Motor neuron (in vitro differentiated cells): ENCODE data around the gene SCD5. TPM values are rescaled to one million over a fixed set of nuclear protein-coding genes. Genes with fewer than 3 reads are reported as not detected.

Experiments used
- ATAC-seq, 8 experiments: fragments of 200-7000 bp; cut with Tn5 transposase; replicated peaks in 6 of 8; 2 replicates each; pipeline ENCODE4 v1.8.0; 2021; ENCODE audit warnings: mild to moderate bottlenecking in 8 of 8, moderate library complexity in 8 of 8
- H3K27ac ChIP-seq, 2 donors: fragments of 250-450 bp; sonication (Bioruptor Pico); 2 replicates each; pipeline ENCODE4 v1.9.0; 2021; ENCODE audit warnings: antibody characterized with exemption in 2 of 2, mild to moderate bottlenecking in 2 of 2, moderate library complexity in 1 of 2
- H3K4me1 ChIP-seq, 2 donors: fragments of 250-450 bp; sonication (Bioruptor Pico); replicated peaks in 1 of 2; 2 replicates each; pipeline ENCODE4 v1.6.1; 2021; ENCODE audit warnings: antibody characterized with exemption in 2 of 2, mild to moderate bottlenecking in 2 of 2, moderate library complexity in 1 of 2
- H3K4me3 ChIP-seq, 5 donors: fragments of 250-450 bp; sonication (Bioruptor Pico); 2 replicates each; pipeline ENCODE4 v1.9.0; 2021; ENCODE audit warnings: antibody characterized with exemption in 5 of 5, mild to moderate bottlenecking in 5 of 5, moderate library complexity in 4 of 5
- WGBS, 10 experiments: fragments of 450-650 bp; shearing (Covaris generic); methylation state at CpG; one replicate each; pipeline ENCODE4 v1.0.0; 2022; 5-methylcytosine and 5-hydroxymethylcytosine counted together
- in situ Hi-C, 9 experiments: fragments of 400-800 bp; cut with MboI; loops; one replicate each; pipeline ENCODE4 v1.15.0; 2021; ENCODE audit warnings: low sequenced_read_pairs in 9 of 9, low pct_unique_long_range_greater_than_20kb in 2 of 9; ENCODE audit not compliant: unreplicated experiment in 9 of 9
- total RNA-seq, 8 experiments: library from RNA; unstranded; fragments of 300-600 nt; gene quantifications; 2 replicates each; pipeline versions ENCODE4 v1.2.3 to v1.2.4, GENCODE V29; 2022

The SCD5 gene
- total RNA-seq, 8 experiments from 2014 or later = 1.4 to 127 (median 53.0) TPM

- 20% methylated on average over 1 of the region's 1 CpG; no CpG with 5 or more reads in 9 of the 10 experiments for WGBS, 10 experiments
- Histone ChIP-seq H3K27ac (no peak overlapping the region), H3K4me3 (no peak overlapping the region), H3K4me1 (peaks cover 0 to 4% of the 10 kb centered on the region in 2 donors)
- no peak for ATAC-seq
- in situ Hi-C loops = no loop called here
These were observed 116.8 kb downstream of the SCD5 start for GRCh38 chr4:82681754-82682153.

- WGBS, 10 experiments = 33 to 100% (median 83%) methylated on average over 1 to 9 of the region's 9 CpGs; no CpG with 5 or more reads in 4 of the 10 experiments
- H3K27ac ChIP-seq = no peak overlapping the region
- H3K4me1 ChIP-seq = peaks cover 0 to 4% of the 10 kb centered on the region in 2 donors
- in situ Hi-C loops = no loop called here
- no peak overlapping the region for H3K4me3 ChIP-seq
- no peak for ATAC-seq
These were observed 117.8 kb downstream of the SCD5 start for GRCh38 chr4:82680834-82681233.

GRCh38 chr4:82679531-82679930 is 119.1 kb downstream of the SCD5 start:
- no peak for ATAC-seq
- in situ Hi-C loops = no loop called here
- WGBS, 10 experiments = 57 to 83% (median 80%) methylated on average over 1 of the region's 1 CpG; no CpG with 5 or more reads in 7 of the 10 experiments
- Histone ChIP-seq H3K4me1 (peaks cover 0 to 4% of the 10 kb centered on the region in 2 donors), H3K27ac (no peak overlapping the region), H3K4me3 (no peak overlapping the region)

GRCh38 chr4:82678051-82678450 is 120.5 kb downstream of the SCD5 start:
- WGBS, 10 experiments = 14 to 100% (median 59%) methylated on average over 1 to 4 of the region's 4 CpGs; no CpG with 5 or more reads in 1 of the 10 experiments
- in situ Hi-C loops = no loop called here

GRCh38 chr4:82677327-82677726 is 121.3 kb downstream of the SCD5 start:
- WGBS, 10 experiments = 67 to 100% (median 92%) methylated on average over 1 to 5 of the region's 5 CpGs; no CpG with 5 or more reads in 4 of the 10 experiments
- no peak for ATAC-seq
- in situ Hi-C loops = no loop called here
- H3K4me3 ChIP-seq = no peak overlapping the region
- no peak overlapping the region for H3K27ac ChIP-seq
- peaks cover 0 to 4% of the 10 kb centered on the region in 2 donors for H3K4me1 ChIP-seq

More at GRCh38 chr4:82678051-82678450, 120.5 kb downstream of the SCD5 start:
- H3K4me1 ChIP-seq = peaks cover 0 to 4% of the 10 kb centered on the region in 2 donors
- no peak overlapping the region for H3K4me3 ChIP-seq
- H3K27ac ChIP-seq = no peak overlapping the region
- ATAC-seq = no peak

GRCh38 chr4:82667761-82668480 is 130.7 kb downstream of the SCD5 start:
- Histone ChIP-seq H3K4me1 (peaks cover 7 to 15% of the 10 kb centered on the region in 2 donors), H3K4me3 (no peak overlapping the region), H3K27ac (no peak overlapping the region)
- peak in 3 of 8 experiments; percentile 16 to 73 (median 19) for ATAC-seq
- 0 to 100% (median 23%) methylated on average over 1 to 2 of the region's 2 CpGs; no CpG with 5 or more reads in 3 of the 10 experiments for WGBS, 10 experiments
- in situ Hi-C loops = no loop called here

GRCh38 chr4:82666970-82667665 is 131.5 kb downstream of the SCD5 start:
- peaks cover 9 to 15% of the 10 kb centered on the region in 2 donors for H3K4me1 ChIP-seq
- WGBS, 10 experiments = 73 to 100% (median 91%) methylated on average over 1 to 5 of the region's 5 CpGs
- no peak overlapping the region for H3K4me3 ChIP-seq
- no peak overlapping the region for H3K27ac ChIP-seq
- ATAC-seq = no peak
- in situ Hi-C loops = no loop called here

- WGBS, 10 experiments = 40 to 88% (median 73%) methylated on average over 1 to 6 of the region's 6 CpGs
- in situ Hi-C loops = no loop called here
These were observed 137.2 kb downstream of the SCD5 start for GRCh38 chr4:82661181-82661992.

GRCh38 chr4:82652062-82652461 is 146.5 kb downstream of the SCD5 start:
- 25 to 100% (median 69%) methylated on average over 1 to 4 of the region's 4 CpGs for WGBS, 10 experiments
- no peak overlapping the region for H3K4me3 ChIP-seq
- no peak overlapping the region for H3K27ac ChIP-seq
- ATAC-seq = peak in 2 of 8 experiments; percentile 26 to 67
- in situ Hi-C loops = no loop called here
- no peaks in the 10 kb centered on the region for H3K4me1 ChIP-seq

More at GRCh38 chr4:82661181-82661992, 137.2 kb downstream of the SCD5 start:
- Histone ChIP-seq H3K27ac (peak overlapping the region; percentile 52 to 62), H3K4me3 (peak overlapping the region in 1 of 5 donors; percentile 1), H3K4me1 (peaks cover 12 to 26% of the 10 kb centered on the region in 2 donors)
- peak in 5 of 8 experiments; percentile 72 to 83 (median 77) for ATAC-seq

GRCh38 chr4:82650868-82651267 is 147.7 kb downstream of the SCD5 start:
- ATAC-seq = no peak
- H3K4me3 ChIP-seq = no peak overlapping the region
- in situ Hi-C loops = no loop called here
- H3K4me1 ChIP-seq = peaks cover 6 to 9% of the 10 kb centered on the region in 2 donors
- no peak overlapping the region for H3K27ac ChIP-seq

GRCh38 chr4:82648356-82648755 is 150.2 kb downstream of the SCD5 start:
- in situ Hi-C loops = no loop called here
- peaks cover 18 to 23% of the 10 kb centered on the region in 2 donors for H3K4me1 ChIP-seq
- ATAC-seq = no peak
- H3K27ac ChIP-seq = no peak overlapping the region
- 42 to 88% (median 44%) methylated on average over 1 to 2 of the region's 3 CpGs; no CpG with 5 or more reads in 7 of the 10 experiments for WGBS, 10 experiments
- no peak overlapping the region for H3K4me3 ChIP-seq

GRCh38 chr4:82645936-82646565 is 152.5 kb downstream of the SCD5 start:
- Histone ChIP-seq H3K4me1 (peaks cover 18 to 23% of the 10 kb centered on the region in 2 donors), H3K27ac (no peak overlapping the region)

More at GRCh38 chr4:82645936-82646565, 152.5 kb downstream of the SCD5 start:
- no peak overlapping the region for H3K4me3 ChIP-seq
- ATAC-seq = peak in 5 of 8 experiments; percentile 33 to 61 (median 39)
- 0 to 63% (median 24%) methylated on average over 1 to 5 of the region's 5 CpGs for whole genome bisulfite sequencing, 10 experiments
- in situ Hi-C loops = no loop called here
